NT2/D1 (cell line): Measurements from ENCODE around the gene CACNA1D.

Experiments
- DNase-seq: peaks from one replicate; pipeline ENCODE4 v3.0.0-alpha.2; 2011; ENCODE audit warnings: low read depth, low spot score
- H3K27me3 ChIP-seq: 2 replicates; pipeline ENCODE4 v1.6.0; 2011; ENCODE audit warnings: mild to moderate bottlenecking; ENCODE audit not compliant: insufficient read length, insufficient read depth
- H3K36me3 ChIP-seq: 2 replicates; pipeline ENCODE4 v1.6.1; 2011; ENCODE audit warnings: mild to moderate bottlenecking, low read length, mixed read lengths; ENCODE audit not compliant: insufficient read depth, insufficient read length
- H3K4me1 ChIP-seq: 2 replicates; pipeline ENCODE4 v1.5.1; 2011; ENCODE audit not compliant: insufficient read depth, insufficient read length
- H3K4me3 ChIP-seq: 2 replicates; pipeline ENCODE4 v1.5.1; 2011; ENCODE audit warnings: low read depth; ENCODE audit not compliant: insufficient read length
- H3K9ac ChIP-seq: 2 replicates; pipeline ENCODE4 v1.6.0; 2011; ENCODE audit warnings: low read depth; ENCODE audit not compliant: insufficient read length
- H3K9me3 ChIP-seq: 2 replicates; pipeline ENCODE4 v1.5.1; 2011; ENCODE audit warnings: mild to moderate bottlenecking, low read length; ENCODE audit not compliant: insufficient read depth
- SUZ12 ChIP-seq: IDR thresholded peaks from 2 replicates; pipeline ENCODE4 v1.6.1; 2011; ENCODE audit not compliant: insufficient read length, insufficient read depth; ENCODE audit errors: extremely low read depth
- YY1 ChIP-seq: IDR thresholded peaks from 2 replicates; pipeline ENCODE4 v1.6.1; 2011; ENCODE audit not compliant: insufficient read length, insufficient read depth
- ZNF274 ChIP-seq: IDR thresholded peaks from 2 replicates; pipeline ENCODE4 v1.6.1; 2011; ENCODE audit warnings: mild to moderate bottlenecking, low read depth, low read length

Gene CACNA1D

DNA sequence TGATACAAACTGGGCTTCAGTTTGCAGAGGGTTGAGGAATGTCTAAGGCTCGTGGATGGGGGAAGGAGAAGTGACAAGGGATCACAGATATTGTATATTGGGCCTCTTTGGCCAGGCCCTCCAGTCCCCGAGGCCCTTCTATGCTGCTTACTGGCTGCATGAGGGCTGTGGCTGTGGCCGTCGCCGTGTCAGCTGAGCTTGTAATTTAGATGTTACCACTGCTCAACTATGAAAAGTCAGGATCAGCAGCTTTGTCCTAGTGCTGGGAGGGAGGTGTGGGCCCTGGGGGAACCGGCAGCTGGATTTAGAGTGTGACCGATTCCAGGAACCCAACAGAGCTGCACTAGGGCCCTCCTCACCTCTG, 51.6 kb downstream of the CACNA1D start:
- peaks cover 2% of the 10 kb centered on the region for H3K4me1 ChIP-seq
- H3K36me3 ChIP-seq, result no peaks in the 10 kb centered on the region
- no peak for TF ChIP-seq YY1
- TF ChIP-seq SUZ12, result no peak
- TF ChIP-seq ZNF274, result no peak
- H3K27me3 ChIP-seq, result no peaks in the 10 kb centered on the region
- no peaks in the 10 kb centered on the region for H3K9me3 ChIP-seq
- H3K9ac ChIP-seq, result no peak overlapping the region
- DNase-seq, result no peak
- no peak overlapping the region for H3K4me3 ChIP-seq

DNA sequence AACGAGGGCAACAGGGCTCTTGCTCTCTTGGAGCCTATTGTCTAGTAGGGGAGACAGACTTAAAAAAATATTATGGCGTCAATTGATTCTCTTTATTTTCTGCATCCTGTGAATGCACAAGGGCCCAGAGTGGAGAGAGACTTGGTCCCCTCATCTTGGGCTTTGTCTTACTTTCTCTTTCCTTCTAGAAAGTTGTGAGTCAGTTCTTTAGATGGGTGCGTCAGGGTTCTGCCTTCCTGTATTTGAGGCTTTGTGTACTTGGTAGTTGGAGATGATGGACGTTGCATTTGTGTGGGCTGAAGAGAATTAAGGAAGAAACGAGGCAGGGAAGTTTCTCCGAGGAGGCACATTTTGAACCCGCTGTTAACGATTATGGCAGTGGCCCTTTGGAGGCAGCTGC, 52.9 kb downstream of the CACNA1D start:
- no peak for DNase-seq
- Histone ChIP-seq H3K9me3 (no peaks in the 10 kb centered on the region), H3K4me3 (no peak overlapping the region), H3K36me3 (no peaks in the 10 kb centered on the region), H3K9ac (no peak overlapping the region), H3K4me1 (peaks cover 2% of the 10 kb centered on the region), H3K27me3 (no peaks in the 10 kb centered on the region)
- no peak for TF ChIP-seq SUZ12
- TF ChIP-seq ZNF274, result no peak
- TF ChIP-seq YY1, result no peak

DNA sequence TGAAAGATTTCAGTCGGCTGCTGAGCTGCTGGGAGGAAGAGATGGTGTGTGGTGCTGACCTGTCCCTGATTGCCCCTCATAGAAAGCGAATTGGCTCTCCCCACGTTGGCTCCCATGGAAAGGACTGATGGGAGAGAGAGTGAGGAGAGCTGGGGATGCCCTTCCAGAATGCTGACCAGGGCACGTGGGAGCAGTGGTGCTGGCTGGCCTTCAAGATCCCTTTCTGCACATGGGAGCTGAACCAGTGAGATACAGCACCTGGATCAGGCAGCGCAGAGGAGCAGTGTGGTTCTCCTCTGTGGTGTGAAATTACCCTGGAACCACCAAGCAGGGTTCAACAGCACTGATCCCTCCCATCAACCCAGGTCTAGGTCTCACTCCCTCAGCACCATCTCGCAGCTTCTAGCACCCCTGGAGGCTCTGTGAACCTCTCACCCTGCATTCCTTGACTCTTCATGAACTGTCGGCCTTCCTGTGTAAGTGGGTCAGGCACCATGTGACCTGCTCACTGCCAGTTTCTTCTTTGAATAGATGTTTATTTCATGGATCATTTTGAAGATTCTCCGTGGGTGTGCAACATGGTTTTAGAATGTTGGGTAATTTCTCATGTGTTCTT, 55.7 kb downstream of the CACNA1D start:
- DNase-seq, result no peak
- Histone ChIP-seq H3K4me3 (no peak overlapping the region), H3K36me3 (no peaks in the 10 kb centered on the region), H3K27me3 (no peaks in the 10 kb centered on the region), H3K9me3 (no peaks in the 10 kb centered on the region), H3K9ac (no peak overlapping the region), H3K4me1 (peaks cover 2% of the 10 kb centered on the region)
- no peak for TF ChIP-seq ZNF274
- no peak for TF ChIP-seq YY1

DNA sequence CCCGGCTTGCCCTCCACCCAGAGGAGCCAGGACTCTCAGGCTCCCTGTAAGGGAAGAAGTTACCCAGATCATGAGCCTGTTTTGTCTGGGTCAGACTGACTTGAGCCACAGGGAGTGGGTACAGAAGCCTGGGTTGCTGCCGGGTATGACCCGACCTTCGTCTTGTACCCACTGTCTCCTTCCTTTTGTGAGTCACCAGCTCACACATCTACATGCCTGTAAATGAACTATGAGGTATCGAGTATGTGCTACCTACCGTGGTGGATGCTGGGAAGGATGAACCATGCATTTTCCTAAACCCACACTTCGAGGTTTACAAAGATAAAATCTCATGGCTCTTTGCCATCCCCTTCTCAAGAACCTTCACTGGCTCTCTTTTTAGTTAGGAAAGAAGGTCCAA, 56.9 kb downstream of the CACNA1D start:
- Histone ChIP-seq H3K4me3 (no peak overlapping the region), H3K36me3 (no peaks in the 10 kb centered on the region), H3K9me3 (no peaks in the 10 kb centered on the region), H3K27me3 (no peaks in the 10 kb centered on the region), H3K4me1 (no peaks in the 10 kb centered on the region), H3K9ac (no peak overlapping the region)
- no peak for DNase-seq
- TF ChIP-seq ZNF274, result no peak
- no peak for TF ChIP-seq YY1
- TF ChIP-seq SUZ12, result no peak

DNA sequence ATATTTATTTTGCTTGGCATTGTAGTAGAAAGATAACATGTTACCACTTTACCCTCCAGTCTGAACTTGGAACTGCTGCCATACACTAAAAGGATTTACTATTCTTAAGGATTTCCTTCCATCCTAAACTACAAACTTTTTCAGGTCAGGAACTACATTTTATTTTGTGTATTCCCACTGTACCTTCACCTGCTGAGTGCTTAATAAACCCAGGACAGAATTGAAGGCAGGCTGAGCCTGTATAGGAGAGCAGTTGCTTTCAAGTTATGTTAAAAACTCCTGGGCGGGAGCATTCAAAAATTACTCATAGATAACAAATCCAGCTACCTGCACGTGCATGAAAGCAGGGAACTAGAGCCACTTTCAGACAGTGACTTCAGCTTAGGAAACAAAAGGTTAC, 58.3 kb downstream of the CACNA1D start:
- H3K27me3 ChIP-seq, result no peaks in the 10 kb centered on the region
- no peaks in the 10 kb centered on the region for H3K4me1 ChIP-seq
- H3K36me3 ChIP-seq, result no peaks in the 10 kb centered on the region
- no peaks in the 10 kb centered on the region for H3K9me3 ChIP-seq
- DNase-seq, result no peak
- H3K4me3 ChIP-seq, result no peak overlapping the region
- no peak overlapping the region for H3K9ac ChIP-seq
- TF ChIP-seq SUZ12 (no peak), ZNF274 (no peak), YY1 (no peak)

DNA sequence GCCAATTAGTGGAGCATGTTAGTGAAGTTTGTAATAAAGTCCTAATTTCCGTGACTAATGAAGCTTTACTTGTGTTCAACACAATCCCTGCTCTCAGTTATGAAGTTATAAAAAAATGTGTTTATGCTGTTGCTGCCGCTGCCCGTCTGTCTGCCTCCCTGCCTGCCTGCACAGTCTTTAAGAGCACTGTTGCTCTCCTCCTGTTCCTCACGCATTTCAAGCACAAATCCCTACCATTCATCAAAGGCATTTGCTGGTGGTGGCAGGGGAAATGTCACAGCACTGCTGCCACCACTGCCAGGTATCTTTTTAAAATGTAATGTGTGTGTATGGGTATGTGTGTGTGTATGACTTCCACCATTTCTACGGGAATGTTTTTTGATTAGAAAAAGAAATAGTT, 58.8 kb downstream of the CACNA1D start:
- no peaks in the 10 kb centered on the region for H3K27me3 ChIP-seq
- H3K4me3 ChIP-seq, result no peak overlapping the region
- H3K36me3 ChIP-seq, result no peaks in the 10 kb centered on the region
- no peaks in the 10 kb centered on the region for H3K4me1 ChIP-seq
- no peak overlapping the region for H3K9ac ChIP-seq
- H3K9me3 ChIP-seq, result no peaks in the 10 kb centered on the region
- DNase-seq, result no peak
- no peak for TF ChIP-seq ZNF274
- no peak for TF ChIP-seq SUZ12
- TF ChIP-seq YY1, result no peak

DNA sequence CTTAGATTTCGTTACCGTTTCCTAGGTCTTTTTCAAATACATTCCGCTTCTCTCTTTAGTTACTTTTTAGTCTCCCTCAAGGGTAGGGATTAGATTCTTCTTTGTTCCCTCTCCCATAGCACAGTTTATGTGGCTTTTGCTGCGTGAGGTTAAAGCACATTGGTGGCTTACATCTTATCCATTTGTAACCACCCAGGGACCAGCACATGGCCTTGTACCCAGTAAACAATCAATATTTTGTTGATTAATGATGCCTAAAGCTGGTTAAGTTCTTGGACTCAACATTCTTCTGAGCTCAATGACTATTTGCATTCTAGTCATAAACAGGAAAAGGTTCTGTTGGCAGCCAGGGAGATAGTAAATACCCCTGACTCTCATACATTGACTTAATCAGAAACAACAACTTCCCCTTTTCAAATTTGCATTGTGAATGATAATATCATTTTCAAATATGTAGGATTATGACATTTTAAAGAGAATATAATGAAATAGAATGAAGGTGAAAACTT, 60.2 kb downstream of the CACNA1D start:
- no peaks in the 10 kb centered on the region for H3K27me3 ChIP-seq
- H3K4me3 ChIP-seq, result no peak overlapping the region
- no peaks in the 10 kb centered on the region for H3K4me1 ChIP-seq
- H3K9ac ChIP-seq, result no peak overlapping the region
- H3K36me3 ChIP-seq, result no peaks in the 10 kb centered on the region
- H3K9me3 ChIP-seq, result no peaks in the 10 kb centered on the region
- TF ChIP-seq SUZ12 (no peak), ZNF274 (no peak), YY1 (no peak)
- no peak for DNase-seq
